Activated naive CD4-positive, alpha-beta T cell treated with anti-CD3 and anti-CD28 coated beads, Interleukin-2, amount 50 U/mL, for 16 hours (primary cell): ENCODE measurements around the gene KLHL29.

ENCODE experiments used
- DNase-seq: peaks from one replicate; pipeline ENCODE4 v3.0.0-alpha.2; 2020

Gene KLHL29

DNA sequence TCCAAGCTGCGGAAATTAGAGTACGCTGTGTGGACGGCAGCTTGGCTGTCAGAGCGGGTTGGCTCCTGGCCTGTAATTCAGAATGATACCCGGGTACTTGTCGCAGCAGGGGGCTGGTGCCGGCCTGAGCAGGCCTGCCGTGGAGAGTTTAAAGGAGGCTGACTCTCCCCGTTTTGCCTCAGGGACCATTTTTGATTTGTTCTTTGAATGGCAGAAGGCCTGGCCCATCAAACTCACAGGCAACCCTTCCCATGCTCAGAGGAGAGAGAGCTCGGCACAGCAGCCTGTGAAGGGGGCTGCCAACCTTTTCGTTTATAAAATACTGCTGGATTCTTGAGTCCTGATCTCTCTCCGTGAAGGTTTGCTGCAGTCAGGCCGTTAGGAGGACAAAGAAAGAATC is 151.3 kb downstream of the KLHL29 start:
- no peak for DNase-seq

DNA sequence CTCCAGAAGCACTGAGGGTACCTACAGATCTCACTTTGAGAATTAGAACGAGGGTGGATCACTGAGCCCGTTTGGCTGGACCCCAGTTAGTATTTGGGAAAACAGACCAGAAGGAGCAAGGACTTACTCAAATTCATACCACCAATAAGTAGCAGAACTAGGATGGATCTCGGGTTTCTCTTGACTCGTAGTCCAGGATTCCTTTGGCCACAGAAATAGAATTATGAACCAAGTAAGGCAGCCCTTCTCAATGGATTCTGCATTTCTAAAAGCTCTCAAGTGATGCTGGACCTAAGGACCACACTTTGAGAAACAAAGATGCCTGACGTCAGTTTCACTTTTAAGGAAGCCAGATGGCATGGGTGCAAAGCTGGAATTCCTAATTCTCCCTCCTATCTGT is 153.0 kb downstream of the KLHL29 start:
- no peak for DNase-seq

- no peak for DNase-seq
These were observed 153.6 kb downstream of the KLHL29 start for GRCh38 chr2:23538566-23538965.

DNA sequence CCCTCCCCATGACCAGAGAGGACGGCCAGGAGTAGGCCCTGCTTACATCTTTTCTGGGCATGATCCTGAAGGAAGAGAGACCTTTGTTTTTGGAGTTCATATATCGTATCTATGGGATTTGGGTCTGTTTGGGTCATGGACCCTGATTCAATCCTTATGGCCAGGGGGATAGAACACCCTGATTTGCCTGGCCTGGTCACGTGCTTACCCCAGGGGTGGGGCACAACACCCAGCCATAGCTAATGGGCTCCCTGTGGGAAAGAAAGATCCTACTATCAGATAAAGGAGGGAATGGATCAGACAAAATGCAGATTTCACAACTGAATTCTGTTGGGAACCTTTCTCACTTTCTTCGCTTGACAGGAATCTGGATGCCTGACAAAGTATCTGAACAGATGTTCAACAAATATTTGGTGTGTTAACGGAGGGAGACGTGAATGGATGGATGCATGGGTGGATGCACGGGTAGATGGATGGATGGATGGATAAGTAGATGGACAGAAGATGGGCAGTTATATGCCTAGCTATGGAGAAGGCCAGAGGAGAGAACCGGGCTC is 155.9 kb downstream of the KLHL29 start:
- DNase-seq, result no peak

DNA sequence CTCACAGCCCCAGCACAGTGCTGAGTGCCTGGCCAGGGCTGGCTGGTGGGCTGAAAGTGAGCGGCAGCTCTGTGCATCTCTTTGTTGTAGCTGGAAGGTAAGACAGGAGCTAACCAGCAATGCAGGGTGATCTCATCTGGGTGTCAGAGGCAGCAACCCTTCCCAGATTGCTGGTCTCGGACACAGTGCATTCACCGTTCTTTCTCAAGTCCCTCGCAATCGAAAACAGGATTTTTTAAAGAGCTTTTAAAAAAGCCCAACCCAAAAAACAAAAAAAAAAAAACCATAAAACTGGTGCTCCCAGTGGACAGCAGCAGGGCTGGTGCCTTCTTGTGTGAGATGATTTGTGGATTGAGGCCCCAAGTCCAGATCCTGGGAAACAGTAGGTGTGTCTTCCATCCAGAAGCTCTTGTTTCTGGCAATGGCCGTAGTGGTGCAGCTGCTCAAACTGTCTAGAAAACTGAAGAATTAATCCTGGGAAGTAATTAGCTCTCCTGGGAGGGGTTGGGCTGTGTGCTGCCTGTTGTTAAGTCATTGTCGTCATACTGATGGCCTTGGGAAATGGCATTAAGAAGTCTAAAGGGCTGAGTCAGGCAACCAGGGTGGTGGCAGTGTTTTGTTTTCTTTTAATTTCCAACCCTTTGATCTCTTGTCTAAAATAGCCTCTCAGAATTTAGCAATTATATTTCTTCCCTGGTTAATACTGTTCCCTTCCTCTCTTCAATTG is 156.7 kb downstream of the KLHL29 start:
- no peak for DNase-seq

GRCh38 chr2:23542230-23542789 is 157.3 kb downstream of the KLHL29 start:
- no peak for DNase-seq

GRCh38 chr2:23543302-23543701 is 158.3 kb downstream of the KLHL29 start:
- no peak for DNase-seq

DNA sequence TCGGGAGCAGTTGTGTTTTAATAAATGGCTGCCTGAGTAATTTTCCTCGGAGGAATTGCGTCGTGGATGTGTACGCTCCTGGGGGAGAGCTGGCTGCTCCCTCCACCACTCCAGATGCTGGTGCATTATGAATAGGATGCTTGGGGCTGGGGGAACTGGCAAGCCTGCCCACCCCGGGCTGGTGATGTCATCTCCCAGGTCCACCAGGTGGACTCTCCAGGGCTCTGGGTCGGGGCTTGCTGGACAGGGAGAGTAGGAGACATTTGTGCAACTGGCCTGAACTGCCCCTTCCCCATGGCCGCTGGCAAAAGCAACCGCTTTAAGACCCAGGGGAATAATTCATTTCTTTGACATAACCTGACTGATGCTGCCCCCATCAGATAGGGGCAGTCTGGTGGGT is 158.7 kb downstream of the KLHL29 start:
- DNase-seq, result no peak

GRCh38 chr2:23544589-23545295 is 159.8 kb downstream of the KLHL29 start:
- DNase-seq, result no peak

GRCh38 chr2:23545396-23545795 is 160.4 kb downstream of the KLHL29 start:
- DNase-seq, result no peak

DNA sequence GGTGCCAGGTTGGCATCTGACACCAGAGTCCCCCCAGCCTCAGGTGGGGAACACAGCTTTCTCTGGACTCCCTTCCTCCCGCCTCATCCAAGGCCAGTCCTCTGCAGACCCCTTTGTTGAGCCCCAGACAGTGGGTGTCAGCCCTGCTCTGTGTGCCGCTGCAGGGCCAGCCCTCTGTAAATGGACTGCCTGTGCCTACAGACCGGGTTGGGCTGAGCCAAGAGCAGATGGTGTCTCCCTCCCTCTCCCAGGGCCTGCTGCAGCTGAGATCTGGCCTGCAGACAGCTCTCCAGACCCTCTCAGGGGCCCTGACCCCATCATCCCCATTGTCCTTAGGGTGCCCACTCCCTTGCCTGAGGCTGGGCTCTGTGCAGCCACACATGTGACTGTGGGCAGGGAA is 160.8 kb downstream of the KLHL29 start:
- DNase-seq, result no peak

DNA sequence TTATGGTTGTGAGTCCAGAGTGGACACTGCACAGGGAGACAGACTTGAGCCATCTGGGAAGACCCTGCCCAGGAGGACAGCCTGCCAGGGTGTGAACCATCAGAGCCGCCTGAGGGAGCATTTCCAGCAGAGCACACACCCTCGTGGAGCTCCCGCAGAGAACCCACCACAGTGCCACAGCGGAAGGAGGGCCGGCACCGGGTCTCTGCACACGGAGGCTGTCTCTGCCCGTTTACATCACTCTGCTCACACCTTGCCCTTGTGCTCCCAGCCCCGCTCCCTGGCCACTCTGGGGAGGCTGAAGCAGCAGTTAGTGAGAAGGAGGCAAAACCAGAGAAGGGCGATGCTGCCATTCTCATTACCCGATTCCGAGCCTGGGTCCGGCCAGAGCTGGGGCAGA is 161.9 kb downstream of the KLHL29 start:
- no peak for DNase-seq

GRCh38 chr2:23547725-23548124 is 162.7 kb downstream of the KLHL29 start:
- DNase-seq, result no peak

DNA sequence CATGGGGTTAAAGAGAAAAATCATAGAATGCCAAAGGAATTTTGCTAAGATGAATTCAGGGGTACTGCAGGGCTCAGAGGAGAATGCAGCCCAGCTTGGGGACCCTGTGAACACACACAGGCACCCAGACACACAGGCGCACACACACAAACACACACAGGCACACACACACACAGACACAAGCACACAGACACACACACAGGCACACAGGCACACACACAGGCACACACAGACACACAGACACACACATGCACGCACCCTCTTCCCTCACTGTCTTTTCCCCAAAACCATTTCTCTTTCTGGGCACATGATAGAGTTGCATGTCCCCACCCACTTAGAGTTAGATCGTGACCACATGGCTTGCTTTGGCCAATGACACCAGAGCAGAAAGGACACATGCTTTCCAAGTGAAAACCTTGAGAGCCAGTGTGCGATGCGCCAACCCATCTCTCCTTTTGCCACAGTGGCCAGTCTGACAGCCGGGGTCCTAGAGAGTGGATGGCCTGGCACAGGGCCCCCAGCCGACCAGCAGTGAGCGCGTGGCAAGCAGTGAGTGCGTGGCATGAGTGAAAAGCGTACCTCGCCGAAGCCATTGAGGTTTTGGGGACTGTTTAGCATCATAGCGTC is 163.3 kb downstream of the KLHL29 start:
- no peak for DNase-seq

GRCh38 chr2:23549051-23549450 is 164.1 kb downstream of the KLHL29 start:
- no peak for DNase-seq

DNA sequence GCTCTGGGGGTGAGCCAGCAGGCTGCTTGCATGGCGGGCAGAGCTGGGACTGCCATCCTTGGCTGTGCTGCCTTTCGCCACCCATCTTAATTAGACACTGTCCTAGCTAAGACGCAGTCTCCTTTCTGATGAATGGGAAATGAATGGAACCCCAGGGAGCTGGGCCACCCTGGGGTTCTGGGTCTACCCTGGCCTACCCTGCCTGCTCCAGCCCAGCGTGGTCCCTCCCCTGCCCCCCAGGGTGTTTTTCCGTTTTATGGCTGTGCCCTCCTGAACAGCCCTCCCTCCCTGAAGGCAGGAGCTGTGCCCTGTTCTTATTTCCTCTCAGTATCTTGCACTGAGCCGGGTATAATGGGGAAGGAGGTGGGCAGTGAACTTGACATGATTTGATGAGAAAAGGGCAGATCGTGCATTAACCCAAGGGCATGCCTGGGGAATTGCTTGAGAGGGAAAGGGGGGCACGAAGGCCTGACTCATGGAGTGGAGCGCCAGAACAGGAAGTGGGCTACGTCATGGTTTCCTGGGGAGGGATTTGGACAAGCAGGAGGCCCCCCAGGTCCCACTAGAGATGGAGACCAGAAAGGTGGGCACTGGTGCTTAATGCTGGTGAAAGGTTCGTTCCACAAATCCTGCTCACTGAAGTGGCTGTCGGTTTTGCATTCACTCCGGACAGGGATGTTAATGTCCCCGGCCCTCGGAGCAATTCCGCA is 165.0 kb downstream of the KLHL29 start:
- DNase-seq, result no peak

DNA sequence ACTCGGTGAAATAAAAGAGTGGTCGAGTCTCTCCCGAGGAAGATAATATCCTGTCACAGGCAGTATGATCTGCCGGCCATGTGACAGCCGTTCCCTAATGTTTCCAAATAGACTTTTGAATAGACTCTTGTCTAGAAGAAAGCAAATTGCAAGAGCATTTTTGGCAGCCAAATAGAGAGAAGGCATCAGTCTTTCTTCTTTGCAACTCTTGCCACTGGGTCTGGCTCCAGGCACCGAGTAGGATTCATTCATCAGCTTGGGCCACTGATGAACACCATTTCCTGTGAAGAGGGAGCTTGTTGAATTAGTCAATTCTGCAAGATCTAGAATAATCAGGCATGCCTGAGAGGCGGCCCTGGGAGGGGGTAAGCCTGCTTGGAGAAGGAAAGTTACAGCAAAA is 165.6 kb downstream of the KLHL29 start:
- no peak for DNase-seq

GRCh38 chr2:23551875-23552274 is 166.9 kb downstream of the KLHL29 start:
- DNase-seq, result no peak

- no peak for DNase-seq
These were observed 168.6 kb downstream of the KLHL29 start for GRCh38 chr2:23553561-23553960.

GRCh38 chr2:23554054-23554697 is 169.2 kb downstream of the KLHL29 start:
- DNase-seq, result no peak

DNA sequence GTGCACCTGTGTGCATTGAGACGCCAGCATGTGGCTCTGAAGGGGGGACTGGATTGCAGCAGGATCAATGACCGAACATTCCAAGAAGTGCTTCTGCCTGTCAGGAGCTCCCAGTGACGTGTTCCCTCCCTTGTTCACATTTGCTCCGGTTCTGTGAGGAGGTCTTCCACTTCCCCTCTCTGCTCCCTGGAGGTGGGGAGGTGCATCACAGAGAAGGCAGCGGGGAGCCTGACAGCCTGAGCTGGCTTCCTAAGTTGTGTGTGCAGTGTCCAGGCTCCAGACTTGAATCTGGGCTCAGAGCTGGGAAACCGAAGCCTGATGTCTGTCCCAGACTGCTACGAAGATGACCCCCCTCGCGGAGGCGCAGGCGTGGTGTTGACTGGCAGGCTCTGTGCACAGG is 171.0 kb downstream of the KLHL29 start:
- DNase-seq, result no peak

- DNase-seq, result no peak
These were observed 171.9 kb downstream of the KLHL29 start for GRCh38 chr2:23556929-23557328.
